DMS53 (cell line): Measurements from ENCODE around the gene APOB.

Experiments
- DNase-seq: peaks from one replicate; lab custom pipeline; 2025; lab: John Stamatoyannopoulos, UW

Gene APOB

GRCh38 chr2:21019000-21019677 is 24.7 kb downstream of the APOB start:
- no peak for DNase-seq

GRCh38 chr2:21018290-21018689 is 25.6 kb downstream of the APOB start:
- no peak for DNase-seq

GRCh38 chr2:21017748-21018276 is 26.1 kb downstream of the APOB start:
- DNase-seq, result no peak

DNA sequence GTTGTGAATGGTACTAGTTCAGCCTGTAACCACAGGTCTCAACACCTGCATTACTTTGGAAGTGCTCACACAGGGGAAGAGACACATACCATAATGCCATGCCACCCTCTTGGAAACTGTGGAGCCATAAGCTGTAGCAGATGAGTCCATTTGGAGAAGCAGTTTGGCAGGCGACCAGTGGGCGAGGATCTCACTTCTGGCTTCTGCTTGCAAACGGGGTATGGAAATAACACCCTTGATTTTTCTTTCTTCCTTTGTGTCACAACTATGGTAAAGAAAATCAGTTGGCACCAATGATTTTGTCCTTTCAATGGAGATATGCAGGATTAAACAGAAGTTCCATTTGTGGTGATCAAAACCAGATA is 28.6 kb downstream of the APOB start:
- DNase-seq, result no peak

DNA sequence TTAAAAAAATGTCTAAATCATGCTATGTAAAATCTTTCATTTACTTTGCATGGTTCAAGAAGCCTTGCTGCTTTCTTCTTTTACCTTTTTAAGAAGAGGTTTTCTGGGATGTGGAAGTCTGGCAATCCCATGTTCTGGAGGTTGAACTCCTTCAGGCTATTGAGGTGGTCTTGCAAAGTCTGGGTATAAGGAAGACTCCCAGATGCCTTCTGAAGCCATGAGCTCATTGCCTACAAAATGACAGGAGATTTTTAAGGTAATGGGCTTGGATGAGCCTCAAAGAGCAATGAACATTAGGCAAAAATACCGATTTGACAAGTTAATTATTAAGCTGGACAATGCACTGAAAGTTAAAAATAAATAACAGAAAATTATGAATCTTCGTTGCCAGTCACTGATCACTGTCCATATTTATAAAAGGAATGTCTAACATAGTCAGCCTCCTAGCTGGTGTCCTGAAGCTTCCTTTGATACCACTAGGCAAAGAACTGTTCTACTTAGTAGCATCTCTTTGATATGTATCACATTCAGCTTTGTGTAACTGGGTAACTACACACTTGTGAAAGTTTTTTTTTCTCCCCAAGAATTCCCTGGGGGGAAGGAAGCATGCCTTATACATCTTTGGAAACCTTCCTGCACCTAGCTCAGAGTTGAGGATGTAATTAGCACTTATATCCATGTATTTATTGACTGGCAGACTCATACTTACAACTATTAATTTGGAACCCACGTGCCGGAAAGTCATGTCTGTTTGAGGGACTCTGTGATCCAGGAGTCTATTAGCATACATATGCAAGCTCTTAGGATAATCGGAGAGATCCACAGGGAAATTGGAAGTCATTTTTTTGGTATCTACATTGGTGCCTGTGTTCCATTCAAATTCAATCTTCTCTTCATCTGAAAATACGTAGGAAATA is 29.3 kb downstream of the APOB start:
- DNase-seq, result no peak

DNA sequence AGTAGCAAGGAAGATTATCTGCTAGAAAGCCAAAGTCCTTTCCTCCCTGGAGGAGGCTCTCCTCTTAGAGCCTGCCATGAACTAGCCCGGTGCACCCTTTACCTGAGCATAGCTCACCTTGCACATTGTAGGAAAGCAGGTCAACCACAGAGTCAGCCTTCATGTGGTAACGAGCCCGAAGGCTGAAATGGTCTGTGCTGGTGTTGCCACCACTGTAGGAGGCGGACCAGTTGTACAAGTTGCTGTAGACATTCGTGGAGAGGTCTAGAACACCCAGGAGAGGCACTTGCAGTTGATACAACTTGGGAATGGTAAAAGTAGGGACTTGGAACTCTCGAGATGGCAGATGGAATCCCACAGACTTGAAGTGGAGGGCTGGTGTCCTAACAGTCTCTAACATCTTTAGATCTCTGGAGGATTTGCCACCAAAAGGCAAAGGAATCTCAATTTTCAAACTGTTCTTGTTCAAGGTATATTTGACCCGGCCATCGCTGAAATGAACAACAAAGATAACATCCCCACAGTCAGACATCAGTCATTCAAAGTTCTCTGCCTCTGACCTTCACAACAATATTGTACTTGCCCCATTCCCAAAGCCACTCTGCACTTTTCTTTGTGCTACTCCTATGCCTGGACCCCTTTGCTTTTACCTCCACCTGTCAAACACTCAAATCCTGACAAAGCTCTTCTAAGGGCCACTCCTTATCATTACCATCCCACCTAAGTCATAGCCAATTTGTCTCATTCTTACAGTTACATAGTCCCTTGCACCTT is 30.6 kb downstream of the APOB start:
- no peak for DNase-seq

DNA sequence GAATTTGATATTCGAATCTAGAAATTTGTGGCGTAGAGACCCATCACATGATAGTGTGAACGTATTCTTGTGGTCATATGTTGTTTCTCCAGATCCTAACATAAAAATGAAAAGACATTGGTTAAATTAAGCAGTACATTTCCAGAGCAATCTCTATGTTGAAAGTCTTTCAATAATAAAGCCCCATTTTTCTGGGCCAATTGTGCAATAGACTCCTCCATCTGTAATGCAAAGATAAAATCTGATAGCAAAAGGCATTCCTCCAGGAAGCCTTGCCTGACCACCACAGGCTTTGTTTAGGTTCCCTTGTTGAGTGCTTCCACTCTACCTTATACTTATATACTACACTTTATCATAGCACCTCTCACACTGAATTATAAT is 31.3 kb downstream of the APOB start:
- DNase-seq, result no peak

DNA sequence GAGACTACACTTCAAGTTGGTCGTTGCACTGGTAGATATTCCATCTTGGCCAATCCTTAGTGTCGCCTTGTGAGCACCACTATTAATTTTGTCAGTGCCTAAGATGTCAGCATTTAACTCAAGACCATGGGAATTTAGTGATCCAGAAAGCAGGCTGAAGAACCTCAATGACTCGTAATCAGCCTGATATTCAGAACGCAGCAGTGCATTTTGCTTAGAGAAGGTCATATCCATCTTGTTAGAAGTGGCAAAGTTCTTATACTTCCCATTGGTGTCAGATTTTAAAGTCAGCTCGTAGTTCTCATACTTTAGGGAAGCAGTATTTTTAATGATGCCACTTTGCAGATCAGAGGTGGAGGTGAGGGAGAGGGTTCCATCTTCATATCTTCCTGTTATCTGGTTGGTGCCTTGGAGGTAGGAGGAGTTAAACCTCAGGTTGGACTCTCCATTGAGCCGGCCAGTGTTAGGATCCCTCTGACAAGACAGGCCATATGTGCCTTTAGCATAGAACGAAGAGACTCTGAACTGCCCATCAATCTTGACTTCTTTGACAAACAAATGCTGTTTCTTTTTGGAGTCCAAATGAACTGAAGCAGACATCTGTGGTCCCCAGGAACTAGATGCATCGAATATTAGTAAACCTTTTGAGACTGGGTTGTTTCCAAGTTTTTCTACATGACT is 31.9 kb downstream of the APOB start:
- DNase-seq, result no peak

GRCh38 chr2:21011453-21011852 is 32.4 kb downstream of the APOB start:
- no peak for DNase-seq

DNA sequence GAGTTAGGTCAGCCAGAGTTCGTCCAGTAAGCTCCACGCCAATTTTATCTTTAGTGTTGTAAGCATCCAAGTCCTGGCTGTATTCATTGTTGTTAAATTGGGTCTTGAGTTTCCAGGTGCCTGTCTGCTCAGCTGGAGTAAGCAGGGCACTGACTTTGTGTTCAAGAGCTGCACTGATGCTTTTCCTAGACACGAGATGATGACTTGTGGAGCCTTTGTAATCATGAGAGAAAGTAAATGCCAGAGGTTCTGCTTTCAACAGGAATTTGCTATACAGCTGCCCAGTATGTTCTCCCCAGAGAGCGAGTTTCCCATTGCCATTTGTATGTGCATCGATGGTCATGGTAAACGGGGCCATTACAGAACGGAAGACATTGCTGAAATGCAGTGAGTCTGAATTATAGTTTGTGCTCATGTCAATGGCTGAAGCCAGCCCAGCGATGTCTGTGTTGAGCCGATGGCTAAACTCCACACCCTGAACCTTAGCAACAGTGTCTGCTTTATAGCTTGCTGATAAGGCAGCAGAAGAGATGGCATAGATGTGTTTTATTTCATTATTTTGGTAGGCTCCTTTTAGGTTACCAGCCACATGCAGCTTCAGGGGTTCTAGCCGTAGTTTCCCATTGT is 32.9 kb downstream of the APOB start:
- no peak for DNase-seq

DNA sequence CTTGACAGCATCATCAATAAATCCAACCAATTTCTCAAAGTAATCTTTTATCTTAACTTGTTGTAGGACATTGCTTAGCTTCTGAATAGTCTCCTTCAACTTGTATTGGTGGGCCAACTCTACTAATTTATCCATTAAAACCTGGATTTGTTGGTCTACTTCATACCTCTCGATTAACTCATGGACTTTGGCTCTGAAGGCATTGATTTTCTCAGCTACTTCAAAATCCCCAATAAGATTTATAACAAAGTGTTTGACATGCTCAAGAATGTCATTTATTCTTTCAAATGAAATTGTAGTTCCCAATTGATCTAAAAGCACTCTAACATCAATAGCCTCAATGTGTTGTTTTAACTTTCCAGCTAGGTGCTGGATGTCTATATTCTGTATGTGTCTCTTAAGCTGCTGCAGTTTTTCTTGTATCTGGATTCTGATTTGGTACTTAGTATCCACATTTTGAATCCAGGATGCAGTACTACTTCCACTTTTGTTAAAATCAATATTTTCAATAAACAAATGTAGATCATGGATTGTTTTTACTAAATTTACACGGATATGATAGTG is 34.1 kb downstream of the APOB start:
- no peak for DNase-seq

- no peak for DNase-seq
These were observed 34.8 kb downstream of the APOB start for GRCh38 chr2:21008790-21009661.

GRCh38 chr2:21008014-21008789 is 35.7 kb downstream of the APOB start:
- no peak for DNase-seq

DNA sequence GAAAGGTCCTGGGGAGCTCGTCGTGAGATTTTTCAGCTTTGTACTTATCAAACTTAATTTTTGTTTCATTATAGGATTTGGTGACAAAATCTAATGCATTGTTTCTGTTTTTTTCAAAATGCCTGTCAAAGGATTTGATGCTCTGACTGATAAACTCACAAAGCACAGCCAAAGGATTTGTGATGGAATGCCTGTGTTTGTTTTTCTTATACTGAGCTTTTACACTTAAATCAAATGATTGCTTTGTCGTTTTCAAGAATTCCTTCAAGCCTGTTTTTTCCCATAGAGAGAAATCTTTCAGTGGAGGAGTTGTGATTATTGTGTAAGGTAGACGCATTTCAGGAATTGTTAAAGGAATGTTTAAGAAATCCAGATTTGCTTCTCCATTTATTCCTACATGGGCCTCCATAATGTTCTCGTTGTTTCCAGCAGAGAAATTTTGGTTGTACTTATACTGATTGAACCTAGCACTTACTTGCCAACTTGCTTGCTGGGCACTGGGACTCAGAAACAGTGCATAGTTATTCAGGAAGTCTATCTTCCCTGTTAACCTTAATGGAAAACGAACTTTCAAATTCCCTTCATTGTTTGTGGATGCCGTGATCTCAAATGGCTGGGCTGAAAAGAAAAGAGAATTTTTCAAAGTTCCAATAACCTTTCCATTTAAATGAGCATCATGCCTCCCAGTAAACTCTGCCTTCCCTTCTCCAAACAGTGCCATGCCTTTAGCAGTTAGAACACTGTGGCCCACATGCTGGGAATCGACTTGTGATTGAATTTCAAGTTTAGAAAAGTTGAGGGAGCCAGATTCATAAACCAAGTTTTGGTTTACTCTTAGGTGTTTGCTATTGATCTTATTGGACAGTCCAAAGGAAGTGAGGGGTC is 36.5 kb downstream of the APOB start:
- no peak for DNase-seq

- no peak for DNase-seq
These were observed 37.3 kb downstream of the APOB start for GRCh38 chr2:21006423-21007128.

- DNase-seq, result no peak
These were observed 38.0 kb downstream of the APOB start for GRCh38 chr2:21005700-21006422.

DNA sequence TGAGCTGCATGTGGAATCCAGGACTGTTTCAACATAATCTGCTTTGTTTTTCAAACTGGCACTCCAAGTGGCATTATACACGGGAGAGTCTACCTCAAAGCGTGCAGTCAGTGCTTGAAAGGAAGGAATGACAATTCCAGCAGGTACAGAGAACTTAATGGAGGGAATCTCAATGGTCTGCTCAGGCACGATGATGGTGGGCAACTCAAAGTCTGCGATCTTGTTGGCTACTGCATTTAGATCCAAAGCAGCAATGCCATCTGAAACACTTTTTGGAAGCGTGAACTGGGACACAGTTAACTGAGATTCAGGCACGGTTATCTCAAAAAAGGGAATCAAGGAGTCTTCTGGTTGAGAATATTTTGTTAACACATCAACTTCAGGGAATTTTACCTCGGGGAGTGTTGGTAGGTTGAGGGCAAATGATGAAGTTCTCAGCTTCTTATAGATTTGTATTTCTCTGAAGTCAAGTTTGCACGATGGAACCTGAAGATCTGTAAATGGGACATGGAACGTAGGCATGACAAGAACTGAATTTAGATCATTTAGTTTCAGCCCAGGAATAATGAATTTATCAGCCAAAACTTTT is 38.7 kb downstream of the APOB start:
- no peak for DNase-seq
